Fibroblast of skin of right quadriceps (primary cell): ENCODE data around the gene PIM1.
"Not testable (repeated sequence)": the region's sequence is repeated elsewhere in the genome, so short reads cannot be mapped to it uniquely, and the experiment has no call there.

Experiments
- DNase-seq: peaks from one replicate; pipeline ENCODE4 v3.0.0-alpha.2; 2013

The PIM1 gene

GRCh38 chr6:37194886-37195285 lies 24.9 kb downstream of the PIM1 start:
- DNase-seq: not testable (repeated sequence)

GRCh38 chr6:37196451-37196850 lies 26.5 kb downstream of the PIM1 start:
- not testable (repeated sequence) for DNase-seq

DNA sequence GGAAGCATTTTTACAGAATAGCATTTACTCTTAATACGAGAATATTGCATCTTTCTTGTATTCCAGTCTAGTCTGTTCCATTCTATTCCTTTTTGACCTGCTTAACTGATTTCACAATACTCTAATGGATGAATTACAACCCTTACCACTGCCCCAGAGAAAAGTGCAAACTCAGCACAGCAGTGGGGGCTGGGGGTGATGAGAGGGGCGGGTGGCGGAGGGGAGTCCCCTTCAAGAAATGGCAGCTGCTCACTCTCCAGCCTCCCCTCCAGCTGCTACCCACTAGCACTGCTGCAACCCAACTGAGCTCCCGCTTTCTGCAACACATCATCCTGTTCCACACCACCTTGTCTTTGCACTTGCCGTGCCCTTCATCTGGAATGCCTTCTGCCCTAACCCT lies 30.1 kb downstream of the PIM1 start:
- DNase-seq: no peak

GRCh38 chr6:37201726-37202125 lies 31.8 kb downstream of the PIM1 start:
- DNase-seq: no peak

GRCh38 chr6:37202788-37203491 lies 33.0 kb downstream of the PIM1 start:
- no peak for DNase-seq

- DNase-seq: peak; percentile 40
Measured at GRCh38 chr6:37204014-37204751, 34.2 kb downstream of the PIM1 start.

GRCh38 chr6:37205175-37205996 lies 35.4 kb downstream of the PIM1 start:
- no peak for DNase-seq

DNA sequence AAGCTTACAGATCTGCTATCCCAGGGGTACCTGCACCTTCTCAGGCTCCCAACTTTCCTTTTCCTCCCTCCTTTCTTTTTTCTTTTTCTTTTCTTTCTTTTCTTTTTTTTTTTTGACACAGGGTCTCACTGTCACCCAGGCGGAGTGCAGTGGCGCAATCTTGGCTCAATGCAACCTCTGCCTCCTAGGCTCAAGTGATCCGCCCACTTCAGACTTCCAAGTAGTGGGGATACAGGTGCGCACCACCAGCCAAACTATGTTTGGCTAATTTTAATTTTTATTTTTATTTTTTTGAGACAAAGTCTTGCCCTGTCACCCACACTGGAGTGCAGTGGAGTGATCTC lies 36.0 kb downstream of the PIM1 start:
- DNase-seq: no peak

- no peak for DNase-seq
Measured at GRCh38 chr6:37206622-37207021, 36.7 kb downstream of the PIM1 start.

GRCh38 chr6:37207903-37208456 lies 38.0 kb downstream of the PIM1 start:
- DNase-seq: peak; percentile 69

DNA sequence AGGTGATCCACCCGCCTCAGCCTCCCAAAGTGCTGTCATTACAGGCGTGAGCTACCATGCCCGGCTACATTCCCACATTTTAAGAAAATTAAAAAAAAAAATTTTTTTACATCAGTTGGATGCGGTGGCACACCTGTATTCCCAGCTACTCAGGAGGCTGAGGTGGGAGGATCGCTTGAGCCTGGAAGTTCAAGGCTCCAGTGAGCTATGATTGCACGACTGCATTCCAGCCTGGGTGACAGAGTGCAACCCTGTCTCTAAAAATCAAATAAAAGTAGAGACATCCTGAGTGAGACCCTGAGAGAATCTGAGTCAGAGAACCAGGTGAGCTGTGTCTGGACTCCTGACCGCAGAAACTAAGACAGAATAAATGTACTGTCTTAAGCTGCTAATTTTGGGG lies 38.8 kb downstream of the PIM1 start:
- DNase-seq: no peak

GRCh38 chr6:37209461-37210205 lies 39.7 kb downstream of the PIM1 start:
- DNase-seq: no peak

GRCh38 chr6:37210313-37210968 lies 40.5 kb downstream of the PIM1 start:
- peak; percentile 82 for DNase-seq

DNA sequence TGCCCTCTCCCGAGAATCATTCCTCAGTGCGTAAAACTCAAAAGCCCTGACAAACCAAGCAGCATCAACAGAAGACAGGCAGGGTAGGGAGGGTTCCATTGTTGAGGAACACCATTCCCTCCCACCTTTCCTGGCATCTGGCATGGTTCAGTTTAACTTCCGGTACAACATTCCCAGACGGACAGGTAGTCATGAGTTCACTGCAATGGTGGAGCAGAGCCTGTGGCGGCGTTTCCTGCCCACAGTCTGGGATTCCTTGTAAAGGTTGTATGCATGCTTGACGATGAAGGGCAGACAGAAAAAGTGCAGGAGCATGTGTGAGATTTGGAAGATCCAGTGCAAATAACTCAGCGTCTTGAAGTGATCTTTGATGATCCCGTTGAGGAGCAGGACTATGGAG lies 42.3 kb downstream of the PIM1 start:
- no peak for DNase-seq

DNA sequence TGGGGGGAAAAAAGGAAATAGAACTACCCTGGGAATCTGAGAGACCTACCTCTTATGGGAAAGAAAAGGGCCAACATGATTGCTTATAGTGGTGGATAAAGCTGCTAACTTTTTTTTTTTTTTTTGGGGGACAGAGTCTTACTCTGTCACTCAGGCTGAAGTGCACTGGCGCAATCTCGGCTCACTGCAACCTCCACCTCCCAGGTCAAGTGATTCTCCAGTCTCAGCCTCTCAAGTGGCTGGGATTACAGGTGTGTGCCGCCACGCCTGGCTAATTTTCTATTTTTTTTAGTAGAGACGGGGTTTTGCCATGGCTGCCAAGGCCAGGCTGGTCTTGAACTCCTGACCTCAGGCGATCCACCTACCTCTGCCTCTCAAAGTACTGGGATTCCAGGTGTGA lies 48.1 kb downstream of the PIM1 start:
- DNase-seq: no peak

DNA sequence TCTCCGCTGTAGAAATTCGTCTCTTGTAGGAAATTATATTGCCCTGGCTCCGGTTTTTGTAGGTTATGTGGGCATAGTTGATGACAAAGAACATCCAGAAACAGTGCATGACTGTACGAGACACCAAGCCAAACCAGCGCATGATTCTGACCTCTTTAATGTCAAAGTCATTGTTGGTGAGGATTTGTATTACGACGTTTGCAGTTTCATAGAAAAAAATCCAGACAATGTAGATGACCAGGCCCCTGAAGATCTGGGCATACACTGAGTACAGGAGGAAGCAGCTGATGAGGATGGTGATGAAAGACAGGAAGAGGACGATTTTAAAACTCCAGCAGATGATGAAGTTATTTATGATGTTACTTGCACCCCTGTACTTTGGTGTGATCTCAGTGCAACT lies 48.6 kb downstream of the PIM1 start:
- DNase-seq: no peak

DNA sequence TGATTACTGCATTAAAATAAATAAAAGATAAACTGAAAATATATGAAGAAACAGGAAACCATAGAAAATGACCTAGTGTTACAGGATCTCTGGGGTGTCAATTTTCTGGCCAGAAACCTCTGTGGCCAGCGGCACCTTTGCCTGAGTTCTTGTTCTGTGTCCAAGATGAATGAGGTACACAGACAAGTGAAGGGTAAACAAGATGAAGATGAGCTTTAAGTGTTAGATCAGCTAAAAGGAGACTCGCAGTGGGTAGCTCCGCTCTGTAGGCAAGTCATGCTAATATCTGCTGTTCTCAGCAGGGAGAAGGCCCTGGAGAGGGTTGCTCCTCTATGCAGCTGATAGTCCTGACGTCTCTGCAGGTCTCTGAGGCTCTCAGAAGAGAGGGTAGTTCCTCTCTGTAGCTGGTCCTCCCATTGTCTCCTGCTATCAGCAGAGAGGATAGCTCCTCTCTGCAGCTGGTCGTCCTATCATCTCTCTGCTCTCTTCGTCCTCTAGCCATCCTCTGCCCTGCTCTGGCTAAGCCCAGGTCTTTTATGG lies 51.7 kb downstream of the PIM1 start:
- no peak for DNase-seq

GRCh38 chr6:37222125-37222967 lies 52.4 kb downstream of the PIM1 start:
- DNase-seq: peak; percentile 82

DNA sequence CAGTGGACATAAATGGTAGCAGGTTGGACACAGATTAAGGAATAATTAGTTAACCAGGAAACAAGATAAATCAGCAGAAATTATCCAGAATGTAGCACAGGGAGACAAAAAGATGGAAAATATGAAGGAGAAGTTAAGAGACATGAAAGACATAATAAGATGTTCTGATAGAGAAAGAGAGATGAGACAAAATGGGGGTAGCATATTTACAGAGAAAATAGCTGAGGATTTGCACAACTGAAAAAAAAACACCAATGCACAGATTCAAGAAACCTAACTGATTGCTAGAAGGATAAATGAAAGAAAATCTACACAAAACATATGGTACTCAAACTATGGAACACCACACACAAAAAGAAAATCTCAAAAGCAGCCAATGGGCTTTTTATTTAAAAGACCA lies 53.0 kb downstream of the PIM1 start:
- DNase-seq: no peak
